Epithelial cell of alveolus of lung (primary cell): ENCODE results near the gene KLHL2. TPM values are rescaled to one million over a fixed set of nuclear protein-coding genes. Genes with fewer than 3 reads are reported as not detected.

Source experiments
- total RNA-seq: library from RNA; depleted of rRNA; stranded (reverse); fragments of >200 nt; gene quantifications from 2 replicates; pipeline ENCODE4 v1.2.1, GENCODE V29; 2015

KLHL2 gene, protein sequence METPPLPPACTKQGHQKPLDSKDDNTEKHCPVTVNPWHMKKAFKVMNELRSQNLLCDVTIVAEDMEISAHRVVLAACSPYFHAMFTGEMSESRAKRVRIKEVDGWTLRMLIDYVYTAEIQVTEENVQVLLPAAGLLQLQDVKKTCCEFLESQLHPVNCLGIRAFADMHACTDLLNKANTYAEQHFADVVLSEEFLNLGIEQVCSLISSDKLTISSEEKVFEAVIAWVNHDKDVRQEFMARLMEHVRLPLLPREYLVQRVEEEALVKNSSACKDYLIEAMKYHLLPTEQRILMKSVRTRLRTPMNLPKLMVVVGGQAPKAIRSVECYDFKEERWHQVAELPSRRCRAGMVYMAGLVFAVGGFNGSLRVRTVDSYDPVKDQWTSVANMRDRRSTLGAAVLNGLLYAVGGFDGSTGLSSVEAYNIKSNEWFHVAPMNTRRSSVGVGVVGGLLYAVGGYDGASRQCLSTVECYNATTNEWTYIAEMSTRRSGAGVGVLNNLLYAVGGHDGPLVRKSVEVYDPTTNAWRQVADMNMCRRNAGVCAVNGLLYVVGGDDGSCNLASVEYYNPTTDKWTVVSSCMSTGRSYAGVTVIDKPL
- total RNA-seq, result 7.9 and 8.5 TPM in 2 replicates

DNA sequence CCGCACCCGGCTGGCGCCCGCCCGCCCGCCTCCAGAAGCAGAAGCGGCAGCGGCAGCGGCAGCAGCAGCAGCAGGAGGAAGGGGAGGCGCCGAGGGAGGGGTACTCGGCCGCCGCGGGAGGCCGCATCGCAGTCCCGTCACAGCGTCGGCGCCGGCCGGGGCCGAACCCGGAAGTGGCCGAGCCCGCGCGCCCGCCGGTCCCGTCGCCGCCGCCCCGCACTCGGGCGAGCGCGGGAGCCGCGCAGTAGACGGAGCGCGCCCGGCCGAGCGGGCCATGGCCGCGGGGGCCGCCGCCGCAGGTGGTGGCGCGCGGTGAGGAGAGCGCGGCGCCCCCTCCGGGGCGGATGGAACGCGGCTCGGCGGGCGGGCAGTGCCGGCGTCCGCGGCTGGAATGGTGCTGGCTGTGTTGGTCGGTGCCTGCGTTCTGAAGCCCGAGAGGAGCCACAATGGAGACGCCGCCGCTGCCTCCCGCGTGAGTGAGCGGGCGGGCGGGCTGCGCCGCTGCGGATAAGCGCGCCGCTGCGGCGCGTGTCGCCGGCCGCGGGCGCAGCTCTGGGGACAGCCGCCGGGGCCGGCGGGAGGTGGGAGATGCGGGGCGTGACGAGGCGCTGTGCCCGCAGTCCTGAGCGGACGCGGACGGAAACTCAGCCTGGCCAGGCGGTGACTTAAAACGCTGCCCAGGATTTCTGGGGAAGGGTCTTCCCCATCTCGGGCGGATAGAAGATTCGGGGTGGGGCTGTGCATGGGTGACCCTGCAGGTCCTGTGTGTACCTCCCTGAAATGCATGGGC is at the start of gene KLHL2:
TSS of gene KLHL2 (plus strand) at position 131 of the 790 bp plus-strand sequence. CDS start at position 447, 316 bp downstream.

DNA sequence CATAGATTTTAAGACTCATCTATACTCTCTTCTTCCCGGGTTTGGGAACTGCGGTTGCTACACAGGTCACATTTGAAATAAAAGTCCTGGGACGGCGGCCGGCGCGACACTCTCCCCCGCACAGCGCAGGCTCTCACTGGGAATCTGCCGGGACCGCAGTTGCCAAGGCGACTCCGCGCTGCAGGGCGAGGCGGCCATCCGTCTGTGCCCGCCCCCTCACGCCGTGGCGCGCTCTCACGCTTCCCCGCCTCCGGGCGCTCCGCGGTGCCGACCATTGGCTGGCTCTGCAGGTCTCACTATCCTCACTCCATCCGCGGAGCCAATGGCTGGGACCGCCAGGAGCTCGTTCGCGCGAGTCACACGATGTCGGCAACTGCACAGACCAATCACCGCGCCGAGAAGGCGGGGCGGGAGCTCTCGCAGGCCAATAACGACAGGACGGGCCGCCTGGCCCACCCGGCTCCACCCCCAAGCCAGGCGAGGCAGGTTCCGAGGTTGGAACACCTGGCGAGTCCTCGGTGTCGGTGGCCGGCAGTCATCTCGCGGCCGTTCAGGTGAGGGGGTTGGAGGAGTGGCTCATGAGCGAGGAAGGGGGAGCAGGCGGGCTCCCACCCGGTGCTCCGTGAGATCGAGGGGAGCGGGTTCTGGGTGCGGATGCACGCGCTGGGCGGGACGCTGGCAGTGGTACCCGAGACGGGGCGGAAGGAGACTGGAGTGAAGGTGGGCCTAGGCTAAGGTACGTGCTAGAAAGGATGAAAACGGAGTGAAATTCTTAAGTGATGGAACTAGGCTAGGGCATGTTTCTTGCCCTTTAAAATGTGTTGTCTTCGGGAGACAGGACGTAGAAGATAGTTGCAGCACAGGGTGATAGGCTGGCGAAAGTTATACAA is 120.1 kb downstream of the KLHL2 start, which contains the start of gene MSMO1:
TSS of gene MSMO1 (plus strand) at position 459 of the 890 bp plus-strand sequence. CDS start 5,702 bp downstream, outside the sequence.

Other genes with a start within 250 kb of the KLHL2 start
- gene TRIM61, start 229.9 kb upstream of the KLHL2 start, total RNA-seq, result 2.5 and 2.7 TPM in 2 replicates
- gene TRIM60, start 175.6 kb upstream of the KLHL2 start, total RNA-seq, result not detected in 2 replicates
- gene TRIM75, start 153.7 kb upstream of the KLHL2 start, total RNA-seq, result not detected in 2 replicates
- 8.9 and 10.4 TPM in 2 replicates for gene TMEM192, start 94.7 kb upstream of the KLHL2 start, total RNA-seq
- 50.4 and 302 TPM in 2 replicates for gene MSMO1, start 120.1 kb downstream of the KLHL2 start, total RNA-seq
- gene CPE, start 171.4 kb downstream of the KLHL2 start, total RNA-seq, result 39.7 and 42.9 TPM in 2 replicates